GM18868 (cell line): ENCODE results near the gene MICU1.
"Not testable (repeated sequence)": the region's sequence is repeated elsewhere in the genome, so short reads cannot be mapped to it uniquely, and the experiment has no call there.

Experiments
- ATAC-seq: cut with Tn5 transposase; IDR thresholded peaks from one replicate; pipeline ENCODE4 v1.9.1; 2021; ENCODE audit warnings: mild to moderate bottlenecking, moderate library complexity; ENCODE audit not compliant: unreplicated experiment

MICU1 gene

GRCh38 chr10:72564596-72564995, 61.3 kb downstream of the MICU1 start:
- ATAC-seq, result no peak

- peak; percentile 74 for ATAC-seq
Measured at GRCh38 chr10:72563327-72563932, 62.4 kb downstream of the MICU1 start.

GRCh38 chr10:72561745-72562166, 64.1 kb downstream of the MICU1 start:
- peak; percentile 56 for ATAC-seq

GRCh38 chr10:72557362-72557761, 68.5 kb downstream of the MICU1 start:
- ATAC-seq, result no peak

GRCh38 chr10:72552857-72553256, 73.0 kb downstream of the MICU1 start:
- no peak for ATAC-seq

- ATAC-seq, result no peak
Measured at GRCh38 chr10:72550239-72550638, 75.6 kb downstream of the MICU1 start.

- no peak for ATAC-seq
Measured at GRCh38 chr10:72545546-72545945, 80.3 kb downstream of the MICU1 start.

GRCh38 chr10:72543855-72544254, 82.0 kb downstream of the MICU1 start:
- not testable (repeated sequence) for ATAC-seq

- ATAC-seq, result no peak
Measured at GRCh38 chr10:72542396-72542815, 83.5 kb downstream of the MICU1 start.

- ATAC-seq, result no peak
Measured at GRCh38 chr10:72541337-72541736, 84.5 kb downstream of the MICU1 start.

GRCh38 chr10:72540193-72540807, 85.6 kb downstream of the MICU1 start:
- ATAC-seq, result no peak

- no peak for ATAC-seq
Measured at GRCh38 chr10:72539137-72539536, 86.7 kb downstream of the MICU1 start.

- no peak for ATAC-seq
Measured at GRCh38 chr10:72525689-72526088, 100.2 kb downstream of the MICU1 start.

GRCh38 chr10:72525277-72525676, 100.6 kb downstream of the MICU1 start:
- ATAC-seq, result no peak

- no peak for ATAC-seq
Measured at GRCh38 chr10:72524489-72524888, 101.4 kb downstream of the MICU1 start.

- no peak for ATAC-seq
Measured at GRCh38 chr10:72523932-72524396, 101.9 kb downstream of the MICU1 start.

- ATAC-seq, result no peak
Measured at GRCh38 chr10:72523062-72523461, 102.8 kb downstream of the MICU1 start.

GRCh38 chr10:72517244-72517643, 108.6 kb downstream of the MICU1 start:
- ATAC-seq, result no peak

- ATAC-seq, result no peak
Measured at GRCh38 chr10:72515455-72515854, 110.4 kb downstream of the MICU1 start.

- no peak for ATAC-seq
Measured at GRCh38 chr10:72513910-72514309, 112.0 kb downstream of the MICU1 start.

GRCh38 chr10:72511459-72511858, 114.4 kb downstream of the MICU1 start:
- no peak for ATAC-seq

- ATAC-seq, result no peak
Measured at GRCh38 chr10:72509941-72510340, 115.9 kb downstream of the MICU1 start.
